NB4 (cell line): ENCODE measurements around the gene RAD51B.

ENCODE experiments used
- CTCF ChIP-seq: IDR thresholded peaks from one replicate; pipeline ENCODE4 v1.5.1; 2012; ENCODE audit warnings: low read depth, low read length
- TF ChIP-seq, protein P1 (sequence below): IDR thresholded peaks from 2 replicates; pipeline ENCODE4 v1.6.1; 2011; ENCODE audit warnings: low read depth, low read length

DNA sequence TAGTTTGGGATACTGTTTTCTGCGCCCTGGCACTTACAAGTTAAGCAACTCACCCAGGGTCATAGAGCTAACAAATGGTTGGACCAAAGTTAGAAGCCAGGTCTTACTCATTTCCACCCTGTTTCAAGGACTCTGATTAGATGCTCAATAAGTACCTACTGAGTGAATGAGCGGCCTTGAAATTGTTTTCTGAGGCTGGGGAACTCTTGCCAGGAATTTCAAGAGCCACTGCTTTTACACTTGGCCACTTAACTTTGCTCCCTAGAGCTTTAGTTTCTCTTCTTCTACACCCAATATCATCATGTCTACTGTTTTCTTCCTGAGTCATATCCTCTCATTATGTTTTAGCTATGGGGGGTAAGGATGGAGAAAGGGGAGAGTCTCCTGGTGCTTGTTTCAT, 541.7 kb downstream of the RAD51B start:
- TF ChIP-seq CTCF = no peak
- TF ChIP-seq, protein P1, sequence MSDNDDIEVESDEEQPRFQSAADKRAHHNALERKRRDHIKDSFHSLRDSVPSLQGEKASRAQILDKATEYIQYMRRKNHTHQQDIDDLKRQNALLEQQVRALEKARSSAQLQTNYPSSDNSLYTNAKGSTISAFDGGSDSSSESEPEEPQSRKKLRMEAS = no peak
